Pulmonary artery endothelial cell (primary cell): ENCODE measurements around the gene REEP6. TPM values are rescaled to one million over a fixed set of nuclear protein-coding genes. Genes with fewer than 3 reads are reported as not detected.

ENCODE experiments used
- DNase-seq: peaks from one replicate; pipeline ENCODE4 v3.0.0-alpha.2; 2011; ENCODE audit warnings: low read depth, low spot score
- total RNA-seq: library from RNA; depleted of rRNA; stranded (reverse); fragments of >200 nt; gene quantifications from 2 replicates; pipeline ENCODE4 v1.2.3, GENCODE V29; 2014

REEP6 gene
- total RNA-seq, result 0.53 and 0.60 TPM in 2 replicates

- DNase-seq, result no peak
Observed at GRCh38 chr19:1491114-1491848, at the start of gene REEP6. Gene REEP6, plus strand, starts transcription at chr19:1491181. Its CDS starts 89 bp downstream, at chr19:1491270.

GRCh38 chr19:1441677-1442438, 49.1 kb upstream of the REEP6 start:
- no peak for DNase-seq

- no peak for DNase-seq
Observed at GRCh38 chr19:1445185-1445931, 45.6 kb upstream of the REEP6 start.

GRCh38 chr19:1445932-1446712, 44.9 kb upstream of the REEP6 start:
- no peak for DNase-seq

GRCh38 chr19:1446713-1447481, 44.1 kb upstream of the REEP6 start:
- DNase-seq, result no peak

- DNase-seq, result no peak
Observed at GRCh38 chr19:1447504-1447903, 43.5 kb upstream of the REEP6 start.

- no peak for DNase-seq
Observed at GRCh38 chr19:1447944-1448343, 43.0 kb upstream of the REEP6 start.

GRCh38 chr19:1449467-1450442, 41.2 kb upstream of the REEP6 start, which contains the start of gene APC2:
Gene APC2, plus strand, starts transcription at chr19:1450121. Its CDS starts 2,881 bp downstream, at chr19:1453002.
- no peak for DNase-seq

GRCh38 chr19:1450735-1451731, 39.9 kb upstream of the REEP6 start:
- DNase-seq, result no peak

- DNase-seq, result no peak
Observed at GRCh38 chr19:1451916-1452801, 38.8 kb upstream of the REEP6 start.

GRCh38 chr19:1452802-1453524, 38.0 kb upstream of the REEP6 start:
- DNase-seq, result no peak

GRCh38 chr19:1453525-1454364, 37.2 kb upstream of the REEP6 start:
- no peak for DNase-seq

GRCh38 chr19:1455002-1455335, 36.0 kb upstream of the REEP6 start:
- DNase-seq, result peak; percentile 47

GRCh38 chr19:1455336-1456120, 35.5 kb upstream of the REEP6 start:
- DNase-seq, result no peak
